HL-60 (cell line): ENCODE measurements around the gene SPINT1.

Source experiments
- DNase-seq, 2 experiments: peaks; one replicate each; pipeline ENCODE4 v3.0.0-alpha.2; 2010 to 2020; ENCODE audit warnings: low read depth in 1 of 2, low spot score in 1 of 2
- H3K27ac ChIP-seq: fragments of 250-450 bp; sonication (Bioruptor Pico); replicated peaks from 2 replicates; pipeline ENCODE4 v1.5.1; 2020; ENCODE audit warnings: mild to moderate bottlenecking, moderate library complexity
- H3K27me3 ChIP-seq: fragments of 250-450 bp; sonication (Bioruptor Pico); 2 replicates; pipeline ENCODE4 v1.5.1; 2021; ENCODE audit warnings: mild to moderate bottlenecking, moderate library complexity; ENCODE audit not compliant: insufficient read depth, poor library complexity, severe bottlenecking
- H3K4me3 ChIP-seq: replicated peaks from 2 replicates; pipeline ENCODE4 v1.5.1; 2011; ENCODE audit warnings: mild to moderate bottlenecking, control low read depth, low read length; ENCODE audit not compliant: insufficient read depth
- GABPA ChIP-seq: IDR thresholded peaks from 2 replicates; pipeline ENCODE4 v1.6.1; 2012; ENCODE audit warnings: low read depth
- POLR2AphosphoS5 ChIP-seq: IDR thresholded peaks from 2 replicates; pipeline ENCODE4 v1.6.1; 2012; ENCODE audit warnings: low read depth
- SPI1 ChIP-seq: IDR thresholded peaks from 2 replicates; pipeline ENCODE4 v1.6.1; 2012; ENCODE audit warnings: low read depth, mild to moderate bottlenecking, borderline replicate concordance
- long read RNA-seq: library from polyadenylated mRNA; unstranded; transcript quantifications from one replicate; pipeline ENCODE4 v2.0.0, GENCODE V29; 2020
- TF ChIP-seq, protein P1 (sequence below): IDR thresholded peaks from 2 replicates; pipeline ENCODE4 v1.6.1; 2012; ENCODE audit warnings: low read depth; ENCODE audit not compliant: insufficient replicate concordance
- TF ChIP-seq, protein P2 (sequence below): IDR thresholded peaks from one replicate; pipeline ENCODE4 v1.5.1; 2011; ENCODE audit warnings: low read length, control low read depth, inconsistent platforms; ENCODE audit not compliant: insufficient read depth

The SPINT1 gene, protein sequence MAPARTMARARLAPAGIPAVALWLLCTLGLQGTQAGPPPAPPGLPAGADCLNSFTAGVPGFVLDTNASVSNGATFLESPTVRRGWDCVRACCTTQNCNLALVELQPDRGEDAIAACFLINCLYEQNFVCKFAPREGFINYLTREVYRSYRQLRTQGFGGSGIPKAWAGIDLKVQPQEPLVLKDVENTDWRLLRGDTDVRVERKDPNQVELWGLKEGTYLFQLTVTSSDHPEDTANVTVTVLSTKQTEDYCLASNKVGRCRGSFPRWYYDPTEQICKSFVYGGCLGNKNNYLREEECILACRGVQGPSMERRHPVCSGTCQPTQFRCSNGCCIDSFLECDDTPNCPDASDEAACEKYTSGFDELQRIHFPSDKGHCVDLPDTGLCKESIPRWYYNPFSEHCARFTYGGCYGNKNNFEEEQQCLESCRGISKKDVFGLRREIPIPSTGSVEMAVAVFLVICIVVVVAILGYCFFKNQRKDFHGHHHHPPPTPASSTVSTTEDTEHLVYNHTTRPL
- long read RNA-seq, partial matches to known transcripts = 0 of 3 reads
- long read RNA-seq, other reads (novel, unspliced or antisense) = 3 of 3 reads

DNA sequence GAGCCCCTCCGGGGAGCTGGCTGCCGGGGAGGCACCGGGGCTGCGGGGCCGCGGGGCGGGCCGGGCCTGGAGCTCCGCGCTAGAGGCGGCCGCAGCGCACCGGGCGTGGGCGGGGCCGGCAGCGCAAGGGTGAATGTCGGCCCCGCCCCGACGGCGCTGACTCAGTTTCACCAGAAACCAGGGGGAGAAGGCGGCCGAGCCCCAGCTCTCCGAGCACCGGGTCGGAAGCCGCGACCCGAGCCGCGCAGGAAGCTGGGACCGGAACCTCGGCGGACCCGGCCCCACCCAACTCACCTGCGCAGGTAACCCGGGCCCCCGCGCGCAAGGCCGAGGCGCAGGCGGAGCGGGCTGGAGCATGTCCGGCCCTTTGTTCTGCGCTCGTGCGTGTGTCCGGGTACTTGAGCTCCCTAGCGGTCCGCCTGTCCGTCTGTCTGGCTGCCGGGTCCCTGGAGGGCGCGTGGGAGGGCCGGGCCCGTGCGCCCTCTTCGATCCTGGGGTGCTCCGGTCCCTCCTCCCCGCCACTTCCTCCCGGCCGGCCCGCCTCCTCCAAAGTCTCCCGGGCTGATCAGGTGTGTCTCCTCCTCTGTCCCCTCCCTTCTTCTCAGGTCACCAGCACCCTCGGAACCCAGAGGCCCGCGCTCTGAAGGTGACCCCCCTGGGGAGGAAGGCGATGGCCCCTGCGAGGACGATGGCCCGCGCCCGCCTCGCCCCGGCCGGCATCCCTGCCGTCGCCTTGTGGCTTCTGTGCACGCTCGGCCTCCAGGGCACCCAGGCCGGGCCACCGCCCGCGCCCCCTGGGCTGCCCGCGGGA, at the start of gene SPINT1:
Gene SPINT1 (plus strand): TSS at position 164 of the 811 bp plus-strand sequence. CDS start 507 bp downstream, at position 671.
- Histone ChIP-seq H3K27me3 (peaks cover 4% of the 10 kb centered on the region), H3K27ac (peak within 1 kb of the TSS; percentile 48), H3K4me3 (peak within 1 kb of the TSS; percentile 45)
- DNase-seq = peak in 1 of 2 experiments; percentile 40
- TF ChIP-seq, protein P1, sequence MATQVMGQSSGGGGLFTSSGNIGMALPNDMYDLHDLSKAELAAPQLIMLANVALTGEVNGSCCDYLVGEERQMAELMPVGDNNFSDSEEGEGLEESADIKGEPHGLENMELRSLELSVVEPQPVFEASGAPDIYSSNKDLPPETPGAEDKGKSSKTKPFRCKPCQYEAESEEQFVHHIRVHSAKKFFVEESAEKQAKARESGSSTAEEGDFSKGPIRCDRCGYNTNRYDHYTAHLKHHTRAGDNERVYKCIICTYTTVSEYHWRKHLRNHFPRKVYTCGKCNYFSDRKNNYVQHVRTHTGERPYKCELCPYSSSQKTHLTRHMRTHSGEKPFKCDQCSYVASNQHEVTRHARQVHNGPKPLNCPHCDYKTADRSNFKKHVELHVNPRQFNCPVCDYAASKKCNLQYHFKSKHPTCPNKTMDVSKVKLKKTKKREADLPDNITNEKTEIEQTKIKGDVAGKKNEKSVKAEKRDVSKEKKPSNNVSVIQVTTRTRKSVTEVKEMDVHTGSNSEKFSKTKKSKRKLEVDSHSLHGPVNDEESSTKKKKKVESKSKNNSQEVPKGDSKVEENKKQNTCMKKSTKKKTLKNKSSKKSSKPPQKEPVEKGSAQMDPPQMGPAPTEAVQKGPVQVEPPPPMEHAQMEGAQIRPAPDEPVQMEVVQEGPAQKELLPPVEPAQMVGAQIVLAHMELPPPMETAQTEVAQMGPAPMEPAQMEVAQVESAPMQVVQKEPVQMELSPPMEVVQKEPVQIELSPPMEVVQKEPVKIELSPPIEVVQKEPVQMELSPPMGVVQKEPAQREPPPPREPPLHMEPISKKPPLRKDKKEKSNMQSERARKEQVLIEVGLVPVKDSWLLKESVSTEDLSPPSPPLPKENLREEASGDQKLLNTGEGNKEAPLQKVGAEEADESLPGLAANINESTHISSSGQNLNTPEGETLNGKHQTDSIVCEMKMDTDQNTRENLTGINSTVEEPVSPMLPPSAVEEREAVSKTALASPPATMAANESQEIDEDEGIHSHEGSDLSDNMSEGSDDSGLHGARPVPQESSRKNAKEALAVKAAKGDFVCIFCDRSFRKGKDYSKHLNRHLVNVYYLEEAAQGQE = no peak
- peak; percentile 52; the same call in 1 of the 2 replicates for TF ChIP-seq SPI1

DNA sequence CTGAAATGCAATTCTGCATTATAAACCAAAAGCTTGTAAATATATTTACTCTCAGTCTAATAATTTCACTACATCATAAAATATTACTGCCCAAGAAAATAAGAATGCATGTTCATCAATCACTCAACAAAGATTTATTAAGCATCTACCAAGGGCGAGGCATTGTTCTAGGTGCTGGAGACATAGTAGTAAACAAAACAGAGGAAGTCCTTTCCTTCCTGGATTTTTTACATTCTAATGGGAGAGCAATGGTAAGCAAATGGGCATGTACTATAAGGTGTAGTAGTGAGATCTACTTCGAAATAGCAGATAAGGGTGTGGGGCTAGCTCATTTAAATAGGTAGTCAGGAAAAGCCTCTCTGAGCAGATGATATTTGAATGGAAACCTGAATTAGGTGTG, 47.8 kb upstream of the SPINT1 start:
- peak overlapping the region; percentile 16; the same call in 1 of the 2 replicates for H3K27ac ChIP-seq
- H3K27me3 ChIP-seq = no peaks in the 10 kb centered on the region
- TF ChIP-seq SPI1 = no peak
- TF ChIP-seq, protein P2, sequence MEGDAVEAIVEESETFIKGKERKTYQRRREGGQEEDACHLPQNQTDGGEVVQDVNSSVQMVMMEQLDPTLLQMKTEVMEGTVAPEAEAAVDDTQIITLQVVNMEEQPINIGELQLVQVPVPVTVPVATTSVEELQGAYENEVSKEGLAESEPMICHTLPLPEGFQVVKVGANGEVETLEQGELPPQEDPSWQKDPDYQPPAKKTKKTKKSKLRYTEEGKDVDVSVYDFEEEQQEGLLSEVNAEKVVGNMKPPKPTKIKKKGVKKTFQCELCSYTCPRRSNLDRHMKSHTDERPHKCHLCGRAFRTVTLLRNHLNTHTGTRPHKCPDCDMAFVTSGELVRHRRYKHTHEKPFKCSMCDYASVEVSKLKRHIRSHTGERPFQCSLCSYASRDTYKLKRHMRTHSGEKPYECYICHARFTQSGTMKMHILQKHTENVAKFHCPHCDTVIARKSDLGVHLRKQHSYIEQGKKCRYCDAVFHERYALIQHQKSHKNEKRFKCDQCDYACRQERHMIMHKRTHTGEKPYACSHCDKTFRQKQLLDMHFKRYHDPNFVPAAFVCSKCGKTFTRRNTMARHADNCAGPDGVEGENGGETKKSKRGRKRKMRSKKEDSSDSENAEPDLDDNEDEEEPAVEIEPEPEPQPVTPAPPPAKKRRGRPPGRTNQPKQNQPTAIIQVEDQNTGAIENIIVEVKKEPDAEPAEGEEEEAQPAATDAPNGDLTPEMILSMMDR = no peak
- TF ChIP-seq, protein P1 = no peak
- no peak for TF ChIP-seq GABPA
- TF ChIP-seq POLR2AphosphoS5 = no peak
- no peak for DNase-seq
- no peak overlapping the region for H3K4me3 ChIP-seq

DNA sequence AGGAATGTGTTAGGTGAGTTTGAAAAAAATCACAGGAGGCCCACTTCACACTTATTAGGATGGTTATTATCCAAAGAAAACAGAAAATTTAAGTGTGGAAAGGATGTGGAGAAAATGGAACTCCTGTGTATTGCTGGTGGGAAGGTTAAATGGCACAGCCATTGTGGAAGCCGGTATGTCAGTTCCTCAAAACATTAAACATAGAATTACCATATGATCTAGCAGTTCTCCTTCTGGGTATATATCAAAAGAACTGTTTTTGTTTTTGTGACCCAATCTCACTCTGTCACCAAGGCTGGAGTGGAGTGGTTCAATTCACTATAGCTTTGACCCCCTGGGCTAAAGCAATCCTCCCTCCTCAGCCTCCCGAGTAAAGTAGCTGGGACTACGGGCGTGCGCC, 47.3 kb upstream of the SPINT1 start:
- no peak for DNase-seq
- TF ChIP-seq POLR2AphosphoS5 = no peak
- peak; percentile 72; the same call in 1 of the 2 replicates for TF ChIP-seq SPI1
- H3K27ac ChIP-seq = no peak overlapping the region
- H3K4me3 ChIP-seq = no peak overlapping the region
- no peaks in the 10 kb centered on the region for H3K27me3 ChIP-seq

DNA sequence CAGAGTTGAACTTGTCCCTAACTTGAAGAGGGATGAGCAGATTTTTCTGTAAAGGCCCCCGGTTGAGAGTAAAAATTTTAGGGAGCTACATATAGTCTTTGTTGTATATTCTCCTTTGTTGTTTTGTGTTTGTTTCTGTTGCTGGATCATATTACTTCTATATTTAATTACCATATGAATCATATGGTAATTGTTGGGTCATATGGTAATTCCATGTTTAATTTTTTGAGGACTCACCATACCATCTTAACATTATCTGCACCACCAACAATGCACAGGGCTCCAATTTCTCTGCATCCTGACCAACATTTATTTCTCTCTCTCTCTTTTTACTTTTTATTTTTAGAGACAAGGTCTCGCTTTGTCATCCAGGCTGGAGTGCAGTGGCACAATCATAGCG, 44.3 kb upstream of the SPINT1 start:
- H3K27ac ChIP-seq = no peak overlapping the region
- DNase-seq = no peak
- no peak overlapping the region for H3K4me3 ChIP-seq
- TF ChIP-seq SPI1 = no peak
- TF ChIP-seq POLR2AphosphoS5 = no peak
- TF ChIP-seq, protein P2 = no peak
- TF ChIP-seq GABPA = no peak
- TF ChIP-seq, protein P1 = no peak
- H3K27me3 ChIP-seq = no peaks in the 10 kb centered on the region
